GM04503 (cell line): ENCODE measurements around the gene TEX13A.

ENCODE experiments used
- DNase-seq: peaks from one replicate; pipeline ENCODE4 v3.0.0-alpha.2; 2012; ENCODE audit warnings: low read depth

Gene TEX13A

DNA sequence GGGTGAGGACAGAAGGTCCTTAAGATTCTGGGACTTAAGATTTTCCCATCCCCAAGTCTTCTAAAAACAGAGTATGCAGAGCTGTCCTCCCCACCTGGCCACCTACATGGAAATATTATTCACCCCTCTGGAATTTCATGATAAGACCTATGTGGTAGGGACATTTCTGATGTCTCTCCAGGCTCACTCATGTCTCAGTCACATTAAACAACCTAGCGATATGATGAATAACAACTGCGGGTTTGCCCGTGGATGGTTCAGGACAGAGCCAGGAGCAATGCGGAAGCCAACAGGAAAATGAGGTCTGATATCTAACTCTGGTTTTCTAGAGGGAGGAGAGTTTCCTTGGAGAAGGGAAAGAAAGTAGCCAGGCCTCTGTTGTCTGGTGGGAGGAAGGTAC is 47.4 kb downstream of the TEX13A start:
- no peak for DNase-seq
